Liver (tissue), 3 donors: ENCODE results near the gene GREM2.
A peak's percentile ranks its signal among the peaks of the same experiment; 100 is the strongest.

Source experiments
- EGR1 ChIP-seq, 2 donors: IDR thresholded peaks; 2 replicates each; pipeline ENCODE4 v1.6.1; 2016 to 2018; ENCODE audit warnings: antibody characterized with exemption in 2 of 2, low read depth in 2 of 2
- FOXA1 ChIP-seq: IDR thresholded peaks from 2 replicates; pipeline ENCODE4 v1.6.1; 2016; ENCODE audit warnings: antibody characterized with exemption
- GABPA ChIP-seq, 2 donors: IDR thresholded peaks in 1 of 2; conservative IDR thresholded peaks in 1 of 2; 2 replicates each; pipeline ENCODE4 v1.6.1; 2016; ENCODE audit warnings: antibody characterized with exemption in 2 of 2, mild to moderate bottlenecking in 1 of 2, moderate library complexity in 1 of 2
- HNF4G ChIP-seq: IDR thresholded peaks from 2 replicates; pipeline ENCODE4 v1.6.1; 2016; ENCODE audit warnings: antibody characterized with exemption
- JUND ChIP-seq, 2 donors: IDR thresholded peaks; 2 replicates each; pipeline ENCODE4 v1.6.1; 2016; ENCODE audit warnings: antibody characterized with exemption in 2 of 2
- RAD21 ChIP-seq, 2 donors: IDR thresholded peaks; 2 replicates each; pipeline ENCODE4 v1.6.1; 2016; ENCODE audit warnings: antibody characterized with exemption in 2 of 2, mild to moderate bottlenecking in 2 of 2
- SP1 ChIP-seq: IDR thresholded peaks from 2 replicates; pipeline ENCODE4 v1.6.1; 2018; ENCODE audit warnings: antibody characterized with exemption, mild to moderate bottlenecking
- TAF1 ChIP-seq: conservative IDR thresholded peaks from 2 replicates; pipeline ENCODE4 v1.6.1; 2016; ENCODE audit warnings: antibody characterized with exemption, mild to moderate bottlenecking
- YY1 ChIP-seq: IDR thresholded peaks from 2 replicates; pipeline ENCODE4 v1.6.1; 2016; ENCODE audit warnings: antibody characterized with exemption, mild to moderate bottlenecking
- TF ChIP-seq, protein P1 (sequence below): fragments of 150-350 bp; IDR thresholded peaks from 2 replicates; pipeline ENCODE4 v1.5.1; 2017; ENCODE audit warnings: improper control_type of control experiment, low read depth, low read length; ENCODE audit not compliant: missing input control
- TF ChIP-seq, protein P2 (sequence below): IDR thresholded peaks from 2 replicates; pipeline ENCODE4 v1.6.1; 2016; ENCODE audit warnings: antibody characterized with exemption
- TF ChIP-seq, protein P3 (sequence below): IDR thresholded peaks from 2 replicates; pipeline ENCODE4 v1.6.1; 2016; ENCODE audit warnings: antibody characterized with exemption
- TF ChIP-seq, protein P4 (sequence below): IDR thresholded peaks from 2 replicates; pipeline ENCODE4 v1.6.1; 2016; ENCODE audit warnings: antibody characterized with exemption
- TF ChIP-seq, protein P5 (sequence below): IDR thresholded peaks from 2 replicates; pipeline ENCODE4 v1.6.1; 2016; ENCODE audit warnings: antibody characterized with exemption, mild to moderate bottlenecking
- donor health status: healthy.
- donor health status: healthy.

DNA sequence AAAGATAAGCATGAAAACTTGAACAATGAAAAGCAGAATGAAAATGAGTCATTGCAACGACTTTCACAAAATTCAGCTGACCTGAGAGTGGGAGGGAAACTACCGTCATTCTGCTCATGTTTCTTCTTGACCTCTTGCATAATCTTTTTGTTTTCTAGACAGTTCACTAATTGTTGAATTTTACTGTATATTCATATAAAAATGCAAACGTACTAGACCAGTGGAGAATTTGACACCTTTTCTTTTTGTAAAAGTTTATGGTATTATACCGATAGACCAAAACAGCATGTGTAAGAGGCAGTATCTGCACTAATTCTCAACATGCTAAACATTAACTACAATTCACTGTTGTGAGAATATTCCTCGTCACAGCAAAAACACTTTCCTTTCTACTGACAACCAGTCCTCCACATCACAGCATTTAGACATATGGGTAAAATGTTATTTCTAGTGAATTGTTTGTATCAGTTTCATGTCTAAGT, 137.8 kb downstream of the GREM2 start:
- TF ChIP-seq TAF1 (no peak), GABPA (IDR thresholded peaks at IDR 0.05 in 1 of 2, conservative IDR thresholded peaks at IDR 0.05 in 1 of 2) (no peak), RAD21 (IDR thresholded peaks at IDR 0.05) (peak in 1 of 2 donors; percentile 9), FOXA1 (no peak), SP1 (peak; percentile 20), YY1 (no peak), JUND (IDR thresholded peaks at IDR 0.05) (peak; percentile 21 to 71), EGR1 (IDR thresholded peaks at IDR 0.05; ENCODE audit: low read depth in 2 of 2) (no peak), HNF4G (no peak)
- TF ChIP-seq, protein P1, sequence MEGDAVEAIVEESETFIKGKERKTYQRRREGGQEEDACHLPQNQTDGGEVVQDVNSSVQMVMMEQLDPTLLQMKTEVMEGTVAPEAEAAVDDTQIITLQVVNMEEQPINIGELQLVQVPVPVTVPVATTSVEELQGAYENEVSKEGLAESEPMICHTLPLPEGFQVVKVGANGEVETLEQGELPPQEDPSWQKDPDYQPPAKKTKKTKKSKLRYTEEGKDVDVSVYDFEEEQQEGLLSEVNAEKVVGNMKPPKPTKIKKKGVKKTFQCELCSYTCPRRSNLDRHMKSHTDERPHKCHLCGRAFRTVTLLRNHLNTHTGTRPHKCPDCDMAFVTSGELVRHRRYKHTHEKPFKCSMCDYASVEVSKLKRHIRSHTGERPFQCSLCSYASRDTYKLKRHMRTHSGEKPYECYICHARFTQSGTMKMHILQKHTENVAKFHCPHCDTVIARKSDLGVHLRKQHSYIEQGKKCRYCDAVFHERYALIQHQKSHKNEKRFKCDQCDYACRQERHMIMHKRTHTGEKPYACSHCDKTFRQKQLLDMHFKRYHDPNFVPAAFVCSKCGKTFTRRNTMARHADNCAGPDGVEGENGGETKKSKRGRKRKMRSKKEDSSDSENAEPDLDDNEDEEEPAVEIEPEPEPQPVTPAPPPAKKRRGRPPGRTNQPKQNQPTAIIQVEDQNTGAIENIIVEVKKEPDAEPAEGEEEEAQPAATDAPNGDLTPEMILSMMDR = no peak
- TF ChIP-seq, protein P2, sequence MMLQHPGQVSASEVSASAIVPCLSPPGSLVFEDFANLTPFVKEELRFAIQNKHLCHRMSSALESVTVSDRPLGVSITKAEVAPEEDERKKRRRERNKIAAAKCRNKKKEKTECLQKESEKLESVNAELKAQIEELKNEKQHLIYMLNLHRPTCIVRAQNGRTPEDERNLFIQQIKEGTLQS = no peak
- TF ChIP-seq, protein P3, sequence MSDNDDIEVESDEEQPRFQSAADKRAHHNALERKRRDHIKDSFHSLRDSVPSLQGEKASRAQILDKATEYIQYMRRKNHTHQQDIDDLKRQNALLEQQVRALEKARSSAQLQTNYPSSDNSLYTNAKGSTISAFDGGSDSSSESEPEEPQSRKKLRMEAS = no peak
- TF ChIP-seq, protein P4, sequence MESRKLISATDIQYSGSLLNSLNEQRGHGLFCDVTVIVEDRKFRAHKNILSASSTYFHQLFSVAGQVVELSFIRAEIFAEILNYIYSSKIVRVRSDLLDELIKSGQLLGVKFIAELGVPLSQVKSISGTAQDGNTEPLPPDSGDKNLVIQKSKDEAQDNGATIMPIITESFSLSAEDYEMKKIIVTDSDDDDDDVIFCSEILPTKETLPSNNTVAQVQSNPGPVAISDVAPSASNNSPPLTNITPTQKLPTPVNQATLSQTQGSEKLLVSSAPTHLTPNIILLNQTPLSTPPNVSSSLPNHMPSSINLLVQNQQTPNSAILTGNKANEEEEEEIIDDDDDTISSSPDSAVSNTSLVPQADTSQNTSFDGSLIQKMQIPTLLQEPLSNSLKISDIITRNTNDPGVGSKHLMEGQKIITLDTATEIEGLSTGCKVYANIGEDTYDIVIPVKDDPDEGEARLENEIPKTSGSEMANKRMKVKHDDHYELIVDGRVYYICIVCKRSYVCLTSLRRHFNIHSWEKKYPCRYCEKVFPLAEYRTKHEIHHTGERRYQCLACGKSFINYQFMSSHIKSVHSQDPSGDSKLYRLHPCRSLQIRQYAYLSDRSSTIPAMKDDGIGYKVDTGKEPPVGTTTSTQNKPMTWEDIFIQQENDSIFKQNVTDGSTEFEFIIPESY = no peak
- TF ChIP-seq, protein P5, sequence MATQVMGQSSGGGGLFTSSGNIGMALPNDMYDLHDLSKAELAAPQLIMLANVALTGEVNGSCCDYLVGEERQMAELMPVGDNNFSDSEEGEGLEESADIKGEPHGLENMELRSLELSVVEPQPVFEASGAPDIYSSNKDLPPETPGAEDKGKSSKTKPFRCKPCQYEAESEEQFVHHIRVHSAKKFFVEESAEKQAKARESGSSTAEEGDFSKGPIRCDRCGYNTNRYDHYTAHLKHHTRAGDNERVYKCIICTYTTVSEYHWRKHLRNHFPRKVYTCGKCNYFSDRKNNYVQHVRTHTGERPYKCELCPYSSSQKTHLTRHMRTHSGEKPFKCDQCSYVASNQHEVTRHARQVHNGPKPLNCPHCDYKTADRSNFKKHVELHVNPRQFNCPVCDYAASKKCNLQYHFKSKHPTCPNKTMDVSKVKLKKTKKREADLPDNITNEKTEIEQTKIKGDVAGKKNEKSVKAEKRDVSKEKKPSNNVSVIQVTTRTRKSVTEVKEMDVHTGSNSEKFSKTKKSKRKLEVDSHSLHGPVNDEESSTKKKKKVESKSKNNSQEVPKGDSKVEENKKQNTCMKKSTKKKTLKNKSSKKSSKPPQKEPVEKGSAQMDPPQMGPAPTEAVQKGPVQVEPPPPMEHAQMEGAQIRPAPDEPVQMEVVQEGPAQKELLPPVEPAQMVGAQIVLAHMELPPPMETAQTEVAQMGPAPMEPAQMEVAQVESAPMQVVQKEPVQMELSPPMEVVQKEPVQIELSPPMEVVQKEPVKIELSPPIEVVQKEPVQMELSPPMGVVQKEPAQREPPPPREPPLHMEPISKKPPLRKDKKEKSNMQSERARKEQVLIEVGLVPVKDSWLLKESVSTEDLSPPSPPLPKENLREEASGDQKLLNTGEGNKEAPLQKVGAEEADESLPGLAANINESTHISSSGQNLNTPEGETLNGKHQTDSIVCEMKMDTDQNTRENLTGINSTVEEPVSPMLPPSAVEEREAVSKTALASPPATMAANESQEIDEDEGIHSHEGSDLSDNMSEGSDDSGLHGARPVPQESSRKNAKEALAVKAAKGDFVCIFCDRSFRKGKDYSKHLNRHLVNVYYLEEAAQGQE = no peak
